A549 (cell line): ENCODE results near the gene PHEX. TPM values are rescaled to one million over a fixed set of nuclear protein-coding genes. Genes with fewer than 3 reads are reported as not detected.

Source experiments
- ATAC-seq, 2 experiments: fragments of 200-7000 bp in 1 of 2; fragments of >200 bp in 1 of 2; cut with Nextera tagmentation in 1 of 2; cut with Tn5 transposase in 1 of 2; 3 replicates each; pipeline versions ENCODE4 v1.8.0 to v1.9.1; 2018 to 2020; ENCODE audit warnings: mild to moderate bottlenecking in 1 of 2, moderate library complexity in 1 of 2
- CTCF ChIA-PET: fragments of 300-600 bp; sonication (Branson Sonifier 250); formaldehyde crosslinking; extraction: SDS; loops from one replicate; lab custom pipeline; 2021; ENCODE audit warnings: antibody characterized with exemption, inconsistent platforms; lab: Yijun Ruan, JAX
- POLR2A ChIA-PET: fragments of 350-600 bp; formaldehyde crosslinking; extraction: SDS; loops from one replicate; lab custom pipeline; 2021; ENCODE audit warnings: antibody characterized with exemption, inconsistent platforms; lab: Yijun Ruan, JAX
- DNase-seq, 2 experiments: peaks; one replicate each; pipeline versions ENCODE4 v3.0.0 to v3.0.0-alpha.2; 2011 to 2016; ENCODE audit warnings: low read depth in 1 of 2, low spot score in 1 of 2
- FAIRE-seq: peaks from 2 replicates; lab custom pipeline; 2011; peaks lifted over from hg19 to GRCh38; lab: Jason Lieb, UNC
- H3K27ac ChIP-seq, 2 experiments: fragments of >200 bp; sonication (Bioruptor Twin); formaldehyde crosslinking; 3 replicates each; pipeline ENCODE4 v1.5.1; 2016 to 2017
- H3K4me1 ChIP-seq: fragments of >200 bp; sonication (Bioruptor Twin); formaldehyde crosslinking; 3 replicates; pipeline ENCODE4 v1.6.1; 2016
- H3K4me2 ChIP-seq: fragments of >200 bp; sonication (Bioruptor Twin); formaldehyde crosslinking; 3 replicates; pipeline ENCODE4 v1.6.1; 2016
- H3K4me3 ChIP-seq: fragments of >200 bp; sonication (Bioruptor Twin); formaldehyde crosslinking; 3 replicates; pipeline ENCODE4 v1.5.1; 2016
- H3K9me3 ChIP-seq: fragments of >200 bp; sonication (Bioruptor Twin); formaldehyde crosslinking; 3 replicates; pipeline ENCODE4 v1.6.1; 2016
- BHLHE40 ChIP-seq: IDR thresholded peaks from 2 replicates; pipeline ENCODE4 v1.6.1; 2012; ENCODE audit warnings: low read depth, low read length, inconsistent platforms
- CBX2 ChIP-seq: fragments of 200-600 bp; sonication (generic); IDR thresholded peaks from 2 replicates; pipeline ENCODE4 v1.6.1; 2016; ENCODE audit warnings: low read depth, mild to moderate bottlenecking, borderline replicate concordance
- CBX8 ChIP-seq: fragments of 200-600 bp; sonication (generic); IDR thresholded peaks from 2 replicates; pipeline ENCODE4 v1.6.1; 2016
- CEBPB ChIP-seq, 2 experiments: fragments of >200 bp in 1 of 2; sonication (Bioruptor Twin) in 1 of 2; formaldehyde crosslinking in 1 of 2; IDR thresholded peaks; 2 replicates each; pipeline ENCODE4 v1.6.1; 2012 to 2016
- CHD2 ChIP-seq: fragments of 150-350 bp; IDR thresholded peaks from 2 replicates; pipeline ENCODE4 v1.6.1; 2014; ENCODE audit warnings: low read length; ENCODE audit not compliant: partially characterized antibody
- EHF ChIP-seq: fragments of 250-450 bp; sonication (Bioruptor Pico); IDR thresholded peaks from 2 replicates; pipeline ENCODE4 v1.5.0; 2020; ENCODE audit warnings: mild to moderate bottlenecking
- EHMT2 ChIP-seq: fragments of 200-600 bp; sonication (generic); IDR thresholded peaks from 2 replicates; pipeline ENCODE4 v1.6.1; 2016; ENCODE audit warnings: antibody characterized with exemption, low read depth, mild to moderate bottlenecking, moderate library complexity
- ESRRA ChIP-seq: fragments of 150-350 bp; IDR thresholded peaks from 2 replicates; pipeline ENCODE4 v1.6.1; 2014; ENCODE audit warnings: mild to moderate bottlenecking, low read length, borderline replicate concordance
- HDAC2 ChIP-seq: fragments of 200-600 bp; sonication (generic); IDR thresholded peaks from 2 replicates; pipeline ENCODE4 v1.6.1; 2016
- HES2 ChIP-seq: fragments of >200 bp; sonication (Bioruptor Twin); formaldehyde crosslinking; IDR thresholded peaks from 2 replicates; pipeline ENCODE4 v1.6.1; 2016
- HEYL ChIP-seq: fragments of 250-450 bp; sonication (Bioruptor Pico); IDR thresholded peaks from 2 replicates; pipeline ENCODE4 v1.8.0; 2021; ENCODE audit warnings: mild to moderate bottlenecking, moderate library complexity
- HOXA7 ChIP-seq: fragments of 250-450 bp; sonication (Bioruptor Pico); IDR thresholded peaks from 2 replicates; pipeline ENCODE4 v1.5.0; 2020; ENCODE audit warnings: mild to moderate bottlenecking, moderate library complexity
- KDM5A ChIP-seq: fragments of 200-600 bp; sonication (generic); IDR thresholded peaks from 2 replicates; pipeline ENCODE4 v1.6.1; 2016; ENCODE audit warnings: antibody characterized with exemption, mild to moderate bottlenecking
- MAX ChIP-seq: IDR thresholded peaks from 2 replicates; pipeline ENCODE4 v1.6.1; 2012
- MAZ ChIP-seq: fragments of 150-350 bp; IDR thresholded peaks from 2 replicates; pipeline ENCODE4 v1.6.1; 2014; ENCODE audit warnings: antibody characterized with exemption, low read depth, low read length, borderline replicate concordance
- MYC ChIP-seq: IDR thresholded peaks from 2 replicates; pipeline ENCODE4 v1.6.1; 2012; ENCODE audit warnings: mild to moderate bottlenecking, inconsistent platforms, low read length, improper control_type of control experiment, borderline replicate concordance
- NPAS2 ChIP-seq: fragments of 250-450 bp; sonication (Bioruptor Pico); IDR thresholded peaks from 2 replicates; pipeline ENCODE4 v1.8.0; 2022; ENCODE audit warnings: mild to moderate bottlenecking, moderate library complexity, borderline replicate concordance
- PHF8 ChIP-seq: fragments of 200-600 bp; sonication (generic); IDR thresholded peaks from 2 replicates; pipeline ENCODE4 v1.6.1; 2016; ENCODE audit warnings: low read depth, mild to moderate bottlenecking, antibody characterized with exemption, moderate library complexity, borderline replicate concordance
- POLR2AphosphoS2 ChIP-seq: conservative IDR thresholded peaks from 2 replicates; pipeline ENCODE4 v1.6.1; 2012; ENCODE audit warnings: low read length, improper control_type of control experiment, inconsistent platforms
- RAD21 ChIP-seq, 2 experiments: fragments of >200 bp in 1 of 2; sonication (Bioruptor Twin) in 1 of 2; formaldehyde crosslinking in 1 of 2; IDR thresholded peaks in 1 of 2; conservative IDR thresholded peaks in 1 of 2; 2 replicates in 1 of 2; 3 replicates in 1 of 2; pipeline ENCODE4 v1.6.1; 2012 to 2018; ENCODE audit warnings: inconsistent platforms in 1 of 2
- RARB ChIP-seq: fragments of 250-450 bp; sonication (Bioruptor Pico); IDR thresholded peaks from 2 replicates; pipeline ENCODE4 v1.8.0; 2021; ENCODE audit warnings: mild to moderate bottlenecking, moderate library complexity
- RCOR1 ChIP-seq: fragments of 150-350 bp; IDR thresholded peaks from 2 replicates; pipeline ENCODE4 v1.6.1; 2014; ENCODE audit warnings: antibody characterized with exemption, low read length, low read depth
- SREBF2 ChIP-seq: fragments of 450-650 bp; IDR thresholded peaks from 2 replicates; pipeline ENCODE4 v1.6.1; 2014; ENCODE audit warnings: mild to moderate bottlenecking, moderate library complexity
- ZC3H11A ChIP-seq: fragments of 450-650 bp; IDR thresholded peaks from 2 replicates; pipeline ENCODE4 v1.6.1; 2014; ENCODE audit warnings: antibody characterized with exemption, mild to moderate bottlenecking
- ZSCAN20 ChIP-seq: fragments of 250-450 bp; sonication (Bioruptor Pico); IDR thresholded peaks from 2 replicates; pipeline ENCODE4 v1.8.0; 2022; ENCODE audit warnings: mild to moderate bottlenecking, moderate library complexity
- WGBS: methylation state at CpG from one replicate; pipeline ENCODE4 v1.1.6; 2017; ENCODE audit errors: missing lambda C conversion rate; 5-methylcytosine and 5-hydroxymethylcytosine counted together
- polyA plus RNA-seq, 4 experiments: library from polyadenylated mRNA; depleted of rRNA in 3 of 4; stranded (reverse); fragments of >200 nt; fragmentation: RNase III in 1 of 4; extraction: RNeasy Plus Mini Kit Qiagen cat#74134 plus additional on column Dnase treatment in 1 of 4; gene quantifications; 2 replicates in 3 of 4; 3 replicates in 1 of 4; pipeline ENCODE4 v1.2.3, GENCODE V29; 2011 to 2017
- TF ChIP-seq, protein P1 (sequence below): fragments of 250-450 bp; sonication (Bioruptor Pico); IDR thresholded peaks from 2 replicates; pipeline ENCODE4 v1.5.0; 2021; ENCODE audit warnings: mild to moderate bottlenecking, moderate library complexity, borderline replicate concordance
- TF ChIP-seq, protein P2 (sequence below): fragments of 450-650 bp; IDR thresholded peaks from 2 replicates; pipeline ENCODE4 v1.6.1; 2014; ENCODE audit warnings: antibody characterized with exemption
- TF ChIP-seq, protein P3 (sequence below): IDR thresholded peaks from 2 replicates; pipeline ENCODE4 v1.6.1; 2012
- TF ChIP-seq, protein P4 (sequence below): fragments of 250-450 bp; sonication (Bioruptor Pico); IDR thresholded peaks from 2 replicates; pipeline ENCODE4 v1.5.0; 2020; ENCODE audit warnings: low read depth, mild to moderate bottlenecking, moderate library complexity

PHEX gene
- polyA plus RNA-seq, 2 of the 4 experiments (the other 2 are of a cell fraction) = 0.28 to 0.98 TPM

- TF ChIP-seq, protein P1, sequence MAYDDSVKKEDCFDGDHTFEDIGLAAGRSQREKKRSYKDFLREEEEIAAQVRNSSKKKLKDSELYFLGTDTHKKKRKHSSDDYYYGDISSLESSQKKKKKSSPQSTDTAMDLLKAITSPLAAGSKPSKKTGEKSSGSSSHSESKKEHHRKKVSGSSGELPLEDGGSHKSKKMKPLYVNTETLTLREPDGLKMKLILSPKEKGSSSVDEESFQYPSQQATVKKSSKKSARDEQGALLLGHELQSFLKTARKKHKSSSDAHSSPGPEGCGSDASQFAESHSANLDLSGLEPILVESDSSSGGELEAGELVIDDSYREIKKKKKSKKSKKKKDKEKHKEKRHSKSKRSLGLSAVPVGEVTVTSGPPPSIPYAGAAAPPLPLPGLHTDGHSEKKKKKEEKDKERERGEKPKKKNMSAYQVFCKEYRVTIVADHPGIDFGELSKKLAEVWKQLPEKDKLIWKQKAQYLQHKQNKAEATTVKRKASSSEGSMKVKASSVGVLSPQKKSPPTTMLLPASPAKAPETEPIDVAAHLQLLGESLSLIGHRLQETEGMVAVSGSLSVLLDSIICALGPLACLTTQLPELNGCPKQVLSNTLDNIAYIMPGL (CRISPR knock-in tag) = no peak
- TF ChIP-seq HES2 = no peak
- TF ChIP-seq MAX = no peak
Measured at GRCh38 chrX:21998037-21998436, 34.1 kb upstream of the PHEX start (continued).

- TF ChIP-seq RCOR1 (no peak), PHF8 (no peak), MAZ (no peak), HOXA7 (no peak), SREBF2 (no peak), EHMT2 (no peak), CHD2 (no peak), ZSCAN20 (CRISPR knock-in tag) (no peak), ESRRA (no peak), BHLHE40 (no peak), CBX2 (no peak), RAD21 (conservative IDR thresholded peaks at IDR 0.05 in 1 of 2, IDR thresholded peaks at IDR 0.05 in 1 of 2) (no peak), NPAS2 (CRISPR knock-in tag) (no peak)
- TF ChIP-seq, protein P2, sequence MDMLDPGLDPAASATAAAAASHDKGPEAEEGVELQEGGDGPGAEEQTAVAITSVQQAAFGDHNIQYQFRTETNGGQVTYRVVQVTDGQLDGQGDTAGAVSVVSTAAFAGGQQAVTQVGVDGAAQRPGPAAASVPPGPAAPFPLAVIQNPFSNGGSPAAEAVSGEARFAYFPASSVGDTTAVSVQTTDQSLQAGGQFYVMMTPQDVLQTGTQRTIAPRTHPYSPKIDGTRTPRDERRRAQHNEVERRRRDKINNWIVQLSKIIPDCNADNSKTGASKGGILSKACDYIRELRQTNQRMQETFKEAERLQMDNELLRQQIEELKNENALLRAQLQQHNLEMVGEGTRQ = no peak
- TF ChIP-seq, all 56 proteins: peak for 0
- WGBS = 90% methylated on average over 2 of the region's 10 CpGs
- no peak for ATAC-seq
- DNase-seq = no peak
- no peak overlapping the region for H3K4me2 ChIP-seq
- no peak overlapping the region for H3K27ac ChIP-seq
- POLR2A ChIA-PET = no interaction called here
- FAIRE-seq = no peak
- H3K4me1 ChIP-seq = no peaks in the 10 kb centered on the region
- no peak overlapping the region for H3K4me3 ChIP-seq
- CTCF ChIA-PET = interaction anchor here (2.7 kb wide), 1 partner anchor 19 kb away, joined by 9 read pairs; no protein-coding TSS in a partner anchor
- H3K9me3 ChIP-seq = no peaks in the 10 kb centered on the region; the same call in 2 of the 3 replicates
Measured at GRCh38 chrX:22004866-22005265, 27.3 kb upstream of the PHEX start.

- 80% methylated on average over 5 of the region's 5 CpGs for WGBS
- Histone ChIP-seq H3K4me1 (no peaks in the 10 kb centered on the region), H3K4me3 (no peak overlapping the region), H3K27ac (no peak overlapping the region), H3K4me2 (no peak overlapping the region), H3K9me3 (no peaks in the 10 kb centered on the region)
- ATAC-seq (peak in 1 of 2 experiments; percentile 15; a peak in 1 of 6 replicates), DNase-seq (no peak), FAIRE-seq (no peak)
- CTCF ChIA-PET = no interaction called here
- POLR2A ChIA-PET = no interaction called here
- TF ChIP-seq CBX8 = no peak
- TF ChIP-seq POLR2AphosphoS2 = no peak
- no peak for TF ChIP-seq MYC
- TF ChIP-seq ZC3H11A = no peak
- TF ChIP-seq CEBPB (IDR thresholded peaks at IDR 0.05) = no peak
- TF ChIP-seq, protein P3, sequence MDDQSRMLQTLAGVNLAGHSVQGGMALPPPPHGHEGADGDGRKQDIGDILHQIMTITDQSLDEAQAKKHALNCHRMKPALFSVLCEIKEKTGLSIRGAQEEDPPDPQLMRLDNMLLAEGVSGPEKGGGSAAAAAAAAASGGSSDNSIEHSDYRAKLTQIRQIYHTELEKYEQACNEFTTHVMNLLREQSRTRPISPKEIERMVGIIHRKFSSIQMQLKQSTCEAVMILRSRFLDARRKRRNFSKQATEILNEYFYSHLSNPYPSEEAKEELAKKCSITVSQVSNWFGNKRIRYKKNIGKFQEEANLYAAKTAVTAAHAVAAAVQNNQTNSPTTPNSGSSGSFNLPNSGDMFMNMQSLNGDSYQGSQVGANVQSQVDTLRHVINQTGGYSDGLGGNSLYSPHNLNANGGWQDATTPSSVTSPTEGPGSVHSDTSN = no peak
- TF ChIP-seq, protein P4, sequence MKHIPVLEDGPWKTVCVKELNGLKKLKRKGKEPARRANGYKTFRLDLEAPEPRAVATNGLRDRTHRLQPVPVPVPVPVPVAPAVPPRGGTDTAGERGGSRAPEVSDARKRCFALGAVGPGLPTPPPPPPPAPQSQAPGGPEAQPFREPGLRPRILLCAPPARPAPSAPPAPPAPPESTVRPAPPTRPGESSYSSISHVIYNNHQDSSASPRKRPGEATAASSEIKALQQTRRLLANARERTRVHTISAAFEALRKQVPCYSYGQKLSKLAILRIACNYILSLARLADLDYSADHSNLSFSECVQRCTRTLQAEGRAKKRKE (CRISPR knock-in tag) = no peak
- TF ChIP-seq KDM5A = no peak
- no peak for TF ChIP-seq RARB
- no peak for TF ChIP-seq HDAC2
- no peak for TF ChIP-seq HEYL (CRISPR knock-in tag)
- no peak for TF ChIP-seq ESRRA
- TF ChIP-seq EHF (CRISPR knock-in tag) = no peak
- TF ChIP-seq EHMT2 = no peak
- TF ChIP-seq RAD21 (conservative IDR thresholded peaks at IDR 0.05 in 1 of 2, IDR thresholded peaks at IDR 0.05 in 1 of 2) = no peak
Measured at GRCh38 chrX:22012051-22012450, 20.1 kb upstream of the PHEX start.
